SHP77 treated with DMSO at 0.1 percent for 48 hours (cell line): ENCODE measurements around the gene HIP1R.
"Not testable (repeated sequence)": the region's sequence is repeated elsewhere in the genome, so short reads cannot be mapped to it uniquely, and the experiment has no call there.

Experiments
- DNase-seq: peaks from one replicate; lab custom pipeline; 2025; lab: John Stamatoyannopoulos, UW

HIP1R gene

GRCh38 chr12:122894193-122895121 lies 59.2 kb downstream of the HIP1R start:
- no peak for DNase-seq

GRCh38 chr12:122895320-122895703 lies 60.1 kb downstream of the HIP1R start:
- DNase-seq, result no peak

DNA sequence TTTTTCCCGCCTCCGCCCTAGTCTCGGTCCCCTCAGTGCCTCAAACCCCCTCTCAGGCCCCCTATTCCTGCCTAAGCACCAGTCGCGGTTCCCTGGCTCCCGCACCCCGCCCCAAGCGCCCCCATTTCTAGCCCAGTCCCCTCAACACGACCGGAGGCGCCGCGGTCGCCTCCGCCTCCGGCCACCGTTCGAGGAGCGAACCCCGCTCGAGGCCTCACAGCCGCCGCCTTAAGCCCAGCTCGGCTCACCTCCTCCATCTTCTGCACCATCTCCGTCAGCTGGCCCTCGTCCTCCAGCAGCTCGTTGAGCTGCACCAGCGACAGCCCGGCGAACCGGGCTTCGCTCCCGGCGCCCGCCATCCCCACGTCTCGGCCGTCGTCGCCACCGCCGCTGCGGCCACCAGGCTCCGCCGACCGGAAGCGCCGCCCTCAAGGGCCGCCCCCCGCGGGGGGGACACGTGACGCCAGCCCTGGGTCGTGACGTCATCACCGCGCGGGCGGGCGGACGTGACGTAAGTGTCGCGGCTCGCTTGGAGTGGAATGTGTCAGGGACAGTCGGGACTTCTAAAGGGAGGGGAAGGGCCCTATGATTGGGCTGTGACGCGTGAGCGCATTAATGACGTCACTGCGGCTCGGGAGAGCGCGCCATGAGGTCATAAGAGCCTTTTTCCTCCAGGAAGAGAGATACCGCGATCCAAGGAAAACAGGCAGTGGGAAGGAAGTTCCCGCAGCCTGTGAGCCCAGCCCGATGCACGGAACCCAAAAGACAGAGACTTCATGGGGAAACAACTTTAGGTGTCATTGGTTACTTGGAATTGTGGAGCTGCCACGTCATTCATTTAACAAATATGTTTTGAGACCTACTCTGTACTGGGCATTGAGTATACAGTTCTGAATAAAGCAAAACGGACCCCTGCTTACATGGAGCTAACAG lies 60.7 kb downstream of the HIP1R start, which contains the start of gene VPS37B:
Gene VPS37B, minus strand, starts transcription at position 421 of the 933 bp plus-strand sequence. Its CDS starts 62 bp downstream, at position 359.
- peak; percentile 56 for DNase-seq

- no peak for DNase-seq
Observed at GRCh38 chr12:122896662-122897061, 61.4 kb downstream of the HIP1R start.

DNA sequence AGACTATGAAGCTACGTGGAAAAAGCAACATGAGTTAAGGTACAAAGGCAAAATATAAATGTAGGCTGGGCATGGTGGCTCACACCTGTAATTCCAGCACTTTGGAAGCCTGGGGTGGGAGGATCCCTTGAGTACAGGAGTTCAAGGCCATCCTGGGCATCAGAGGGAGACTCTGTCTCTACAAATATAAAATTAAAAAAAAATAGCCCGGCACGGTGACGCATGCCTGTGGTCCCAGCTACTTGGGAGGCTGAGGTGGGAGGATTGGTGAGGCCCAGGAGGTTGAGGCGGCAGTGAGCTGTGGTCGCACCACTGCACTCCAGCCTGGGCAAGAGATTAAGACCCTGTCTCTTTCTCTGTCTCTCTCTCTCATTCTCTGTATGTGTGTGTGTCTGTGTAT lies 64.6 kb downstream of the HIP1R start:
- DNase-seq, result no peak

GRCh38 chr12:122902854-122903692 lies 67.8 kb downstream of the HIP1R start:
- no peak for DNase-seq

- DNase-seq, result no peak
Observed at GRCh38 chr12:122903693-122904034, 68.4 kb downstream of the HIP1R start.

- not testable (repeated sequence) for DNase-seq
Observed at GRCh38 chr12:122905258-122905657, 70.0 kb downstream of the HIP1R start.

GRCh38 chr12:122908915-122909314 lies 73.7 kb downstream of the HIP1R start:
- no peak for DNase-seq

DNA sequence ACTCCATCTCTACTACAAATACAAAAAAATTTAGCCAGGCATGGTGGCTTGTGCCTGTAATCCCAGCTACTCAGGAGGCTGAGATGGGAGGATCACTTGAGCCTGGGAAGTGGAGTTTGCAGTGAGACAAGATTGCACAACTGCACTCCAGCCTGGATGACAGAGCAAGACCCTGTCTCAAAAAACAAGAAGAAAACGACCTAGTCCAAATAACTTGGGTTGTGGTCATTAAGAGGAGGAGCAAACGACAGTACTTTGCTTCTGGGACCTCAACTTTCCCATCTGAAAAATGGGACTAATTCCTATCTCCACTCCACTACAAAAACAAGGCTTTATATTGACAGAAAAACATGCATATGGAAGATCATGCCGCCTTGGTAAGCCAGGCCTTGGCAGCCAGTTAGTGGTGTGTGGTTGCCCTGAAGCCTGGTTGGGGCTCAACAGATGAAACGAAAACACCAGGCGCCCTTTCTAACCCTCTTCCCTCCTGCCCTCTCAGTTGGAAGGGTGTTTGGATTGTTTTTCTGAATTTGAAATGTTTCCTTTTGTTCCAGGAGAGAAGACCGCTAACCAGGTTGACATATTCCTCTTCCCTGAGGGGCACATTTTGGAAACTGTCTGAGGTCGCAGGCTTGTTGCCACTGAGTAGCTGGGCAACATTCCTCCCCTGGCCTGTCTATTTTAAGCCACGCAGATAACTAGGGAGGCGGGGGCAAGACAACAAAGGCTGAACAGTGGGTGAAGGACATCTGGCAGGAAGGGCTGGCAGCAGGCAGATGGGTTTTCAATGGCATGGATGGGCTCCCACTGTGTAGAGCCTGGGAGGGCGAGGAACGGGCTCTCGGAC lies 74.4 kb downstream of the HIP1R start:
- DNase-seq, result peak; percentile 35
